Keratinocyte (primary cell): Measurements from ENCODE around the gene NR1I2. TPM values are rescaled to one million over a fixed set of nuclear protein-coding genes. Genes with fewer than 3 reads are reported as not detected.

Source experiments
- DNase-seq: peaks from one replicate; pipeline ENCODE4 v3.0.0-alpha.2; 2011; ENCODE audit warnings: low read depth, missing footprints, low spot score
- FAIRE-seq: peaks from 2 replicates; lab custom pipeline; 2011; peaks lifted over from hg19 to GRCh38; lab: Jason Lieb, UNC
- H2AFZ ChIP-seq: 2 replicates; pipeline ENCODE4 v1.6.0; 2012; ENCODE audit warnings: low read length, control low read depth, inconsistent platforms; ENCODE audit not compliant: control insufficient read depth
- H3K27ac ChIP-seq: 2 replicates; pipeline ENCODE4 v1.5.1; 2011; ENCODE audit warnings: low read length; ENCODE audit not compliant: control insufficient read depth, insufficient read depth
- H3K27me3 ChIP-seq: 3 replicates; pipeline ENCODE4 v1.6.0; 2011; ENCODE audit warnings: low read length; ENCODE audit not compliant: control insufficient read depth, insufficient read depth; ENCODE audit errors: extremely low read depth
- H3K36me3 ChIP-seq, 2 experiments: 2 replicates in 1 of 2; 3 replicates in 1 of 2; pipeline ENCODE4 v1.5.1; 2011; ENCODE audit warnings: low read length in 2 of 2, mild to moderate bottlenecking in 1 of 2; ENCODE audit not compliant: control insufficient read depth in 2 of 2, insufficient read depth in 2 of 2; ENCODE audit errors: extremely low read depth in 1 of 2
- H3K4me1 ChIP-seq: 3 replicates; pipeline ENCODE4 v1.5.1; 2011; ENCODE audit warnings: low read length; ENCODE audit not compliant: control insufficient read depth, insufficient read depth; ENCODE audit errors: extremely low read depth
- H3K4me2 ChIP-seq: 3 replicates; pipeline ENCODE4 v1.6.0; 2011; ENCODE audit warnings: low read depth, low read length; ENCODE audit not compliant: control insufficient read depth, insufficient read depth; ENCODE audit errors: extremely low read depth
- H3K4me3 ChIP-seq, 3 experiments: fragments of 200-600 bp in 1 of 3; sonication (generic) in 1 of 3; 2 replicates in 2 of 3; 3 replicates in 1 of 3; pipeline ENCODE4 v1.5.1; 2011 to 2016; ENCODE audit warnings: low read length in 3 of 3, mild to moderate bottlenecking in 3 of 3, control low read depth in 2 of 3, inconsistent platforms in 1 of 3, low read depth in 1 of 3, mixed read lengths in 1 of 3, mixed run types in 1 of 3, moderate library complexity in 1 of 3; ENCODE audit not compliant: control insufficient read depth in 2 of 3, insufficient read depth in 2 of 3; ENCODE audit errors: extremely low read depth in 1 of 3
- H3K79me2 ChIP-seq: 2 replicates; pipeline ENCODE4 v1.6.0; 2012; ENCODE audit warnings: low read length; ENCODE audit not compliant: control insufficient read depth, insufficient read depth
- H3K9ac ChIP-seq: 3 replicates; pipeline ENCODE4 v1.6.0; 2011; ENCODE audit warnings: low read length; ENCODE audit not compliant: control insufficient read depth, insufficient read depth; ENCODE audit errors: extremely low read depth
- H3K9me1 ChIP-seq: 3 replicates; pipeline ENCODE4 v1.6.0; 2011; ENCODE audit warnings: low read length; ENCODE audit not compliant: control insufficient read depth, insufficient read depth; ENCODE audit errors: extremely low read depth
- H3K9me3 ChIP-seq: 2 replicates; pipeline ENCODE4 v1.5.1; 2012; ENCODE audit warnings: low read depth, low read length; ENCODE audit not compliant: control insufficient read depth
- H4K20me1 ChIP-seq: 3 replicates; pipeline ENCODE4 v1.6.0; 2011; ENCODE audit warnings: low read length; ENCODE audit not compliant: control insufficient read depth, insufficient read depth; ENCODE audit errors: extremely low read depth
- CTCF ChIP-seq, 3 experiments: IDR thresholded peaks in 1 of 3; conservative IDR thresholded peaks in 1 of 3; optimal IDR thresholded peaks in 1 of 3; 2 replicates in 2 of 3; 3 replicates in 1 of 3; pipeline versions ENCODE3 to v1.5.1; 2011; ENCODE audit warnings: low read length in 3 of 3, mild to moderate bottlenecking in 3 of 3, moderate library complexity in 2 of 3, control low read depth in 1 of 3, inconsistent platforms in 1 of 3; ENCODE audit not compliant: insufficient read depth in 2 of 3; ENCODE audit errors: extremely low read depth in 1 of 3
- EZH2 ChIP-seq: IDR thresholded peaks from one replicate; pipeline ENCODE4 v1.6.1; 2012; ENCODE audit warnings: inconsistent platforms, mild to moderate bottlenecking, low read length, moderate library complexity
- dilution Hi-C: fragments of 300-500 bp; cut with MboI; formaldehyde crosslinking; loops from one replicate; pipeline ENCODE4 v1.7.0; 2020; ENCODE audit warnings: low sequenced_read_pairs; ENCODE audit not compliant: extremely low pct_ligation_motif_present
- polyA plus RNA-seq, 5 experiments: library from polyadenylated mRNA; depleted of rRNA in 3 of 5; stranded (reverse) in 3 of 5; stranded (forward) in 1 of 5; unstranded in 1 of 5; fragments of >200 nt; gene quantifications; 1 replicate in 1 of 5; 2 replicates in 3 of 5; 3 replicates in 1 of 5; pipeline versions ENCODE4 v1.2.1 to v1.2.3, GENCODE V29; 2011 to 2012; ENCODE audit warnings: missing spikeins in 2 of 5, low read depth in 1 of 5, low replicate concordance in 1 of 5

NR1I2 gene
- polyA plus RNA-seq, 1 donor (not counting 4 experiments of a cell fraction or from before 2014, with no cell fraction given), result not detected

- H3K9me3 ChIP-seq, result no peaks in the 10 kb centered on the region
Observed at GRCh38 chr3:119835556-119835955, 53.7 kb downstream of the NR1I2 start.

GRCh38 chr3:119841808-119842471 lies 60.0 kb downstream of the NR1I2 start:
- no peaks in the 10 kb centered on the region for H3K9me1 ChIP-seq
- no peaks in the 10 kb centered on the region for H4K20me1 ChIP-seq
- TF ChIP-seq EZH2 (no peak), CTCF (optimal IDR thresholded peaks at IDR 0.05 in 1 of 3, IDR thresholded peaks at IDR 0.05 in 1 of 3, conservative IDR thresholded peaks at IDR 0.05 in 1 of 3; ENCODE audit: extremely low read depth in 1 of 3, insufficient read depth in 2 of 3, low read length in 3 of 3) (no peak)
- DNase-seq (no peak), FAIRE-seq (no peak)
- no peaks in the 10 kb centered on the region for H3K27me3 ChIP-seq
- dilution Hi-C loops, result no loop called here
- no peak overlapping the region for H3K9ac ChIP-seq
- no peak overlapping the region for H3K4me2 ChIP-seq
- no peak overlapping the region for H2AFZ ChIP-seq
- H3K9me3 ChIP-seq, result no peaks in the 10 kb centered on the region
- H3K79me2 ChIP-seq, result peaks cover 4% of the 10 kb centered on the region
- no peak overlapping the region for H3K4me3 ChIP-seq
- no peak overlapping the region for H3K27ac ChIP-seq
- peaks cover 3 to 4% of the 10 kb centered on the region in 2 experiments for H3K36me3 ChIP-seq
- no peaks in the 10 kb centered on the region for H3K4me1 ChIP-seq

More at GRCh38 chr3:119835556-119835955, 53.7 kb downstream of the NR1I2 start:
- TF ChIP-seq EZH2, result no peak
- TF ChIP-seq CTCF (optimal IDR thresholded peaks at IDR 0.05 in 1 of 3, IDR thresholded peaks at IDR 0.05 in 1 of 3, conservative IDR thresholded peaks at IDR 0.05 in 1 of 3; ENCODE audit: extremely low read depth in 1 of 3, insufficient read depth in 2 of 3, low read length in 3 of 3), result no peak
- Histone ChIP-seq H2AFZ (no peak overlapping the region), H3K4me1 (no peaks in the 10 kb centered on the region), H3K4me2 (no peak overlapping the region), H4K20me1 (no peaks in the 10 kb centered on the region), H3K79me2 (peaks cover 13% of the 10 kb centered on the region), H3K27me3 (no peaks in the 10 kb centered on the region), H3K9ac (no peak overlapping the region), H3K27ac (no peak overlapping the region), H3K4me3 (no peak overlapping the region), H3K9me1 (no peaks in the 10 kb centered on the region), H3K36me3 (peaks cover 5% of the 10 kb centered on the region in 2 experiments)
- no peak for FAIRE-seq
- no peak for DNase-seq
- dilution Hi-C loops, result no loop called here
